Gastroesophageal sphincter (tissue), 4 donors: Measurements from ENCODE around the gene RAB43. TPM values are rescaled to one million over a fixed set of nuclear protein-coding genes. Genes with fewer than 3 reads are reported as not detected.

Experiments
- ATAC-seq: fragments of 150-250 bp; one replicate; pipeline ENCODE4 v1.9.1; 2016; ENCODE audit warnings: mild to moderate bottlenecking, moderate library complexity
- H3K27ac ChIP-seq, 4 donors: fragments of 200-600 bp; sonication (generic) in 3 of 4; 1 replicate in 3 of 4; 2 replicates in 1 of 4; pipeline ENCODE4 v1.5.1; 2016 to 2019
- H3K27me3 ChIP-seq: fragments of 200-600 bp; sonication (generic); one replicate; pipeline ENCODE4 v1.5.1; 2019
- H3K36me3 ChIP-seq, 2 donors: fragments of 200-600 bp; sonication (generic); one replicate each; pipeline ENCODE4 v1.5.1; 2019; ENCODE audit warnings: control low read depth in 1 of 2
- H3K4me1 ChIP-seq, 3 donors: fragments of 200-600 bp; sonication (generic); 1 replicate in 2 of 3; 2 replicates in 1 of 3; pipeline ENCODE4 v1.5.1; 2016 to 2019; ENCODE audit warnings: control low read depth in 2 of 3
- H3K4me3 ChIP-seq, 2 donors: fragments of 200-600 bp; sonication (generic); one replicate each; pipeline ENCODE4 v1.5.1; 2019; ENCODE audit warnings: mild to moderate bottlenecking in 1 of 2, moderate library complexity in 1 of 2
- H3K9me3 ChIP-seq, 3 donors: fragments of 200-600 bp; sonication (generic); one replicate each; pipeline ENCODE4 v1.5.1; 2017 to 2019; ENCODE audit warnings: control low read depth in 2 of 3
- CTCF ChIP-seq, 4 experiments: fragments of 200-600 bp in 2 of 4; fragments of 450-650 bp in 2 of 4; sonication (generic) in 1 of 4; IDR thresholded peaks; one replicate each; pipeline ENCODE4 v1.5.1; 2017 to 2019; ENCODE audit warnings: antibody characterized with exemption in 4 of 4, mild to moderate bottlenecking in 2 of 4, moderate library complexity in 2 of 4
- EP300 ChIP-seq: sonication (generic); formaldehyde crosslinking; IDR thresholded peaks from one replicate; pipeline ENCODE4 v1.6.1; 2017; ENCODE audit warnings: antibody characterized with exemption, mild to moderate bottlenecking
- POLR2A ChIP-seq, 2 donors: fragments of 450-650 bp; IDR thresholded peaks; one replicate each; pipeline ENCODE4 v1.6.1; 2017; ENCODE audit warnings: antibody characterized with exemption in 2 of 2, mild to moderate bottlenecking in 2 of 2, moderate library complexity in 1 of 2
- POLR2AphosphoS5 ChIP-seq: sonication (generic); formaldehyde crosslinking; IDR thresholded peaks from one replicate; pipeline ENCODE4 v1.6.1; 2017; ENCODE audit warnings: antibody characterized with exemption
- WGBS, 2 donors: methylation state at CpG; one replicate each; pipeline ENCODE4 v1.1.5; 2018; ENCODE audit warnings: low coverage in 1 of 2; 5-methylcytosine and 5-hydroxymethylcytosine counted together
- total RNA-seq, 4 donors: library from RNA; depleted of rRNA; stranded (reverse); fragments of >200 nt; gene quantifications; one replicate each; pipeline ENCODE4 v1.1.0, GENCODE V29; 2016

Gene RAB43
- total RNA-seq, 4 donors from 2014 or later, result 10.3 to 17.9 (median 15.7) TPM

GRCh38 chr3:129063091-129063640 lies 58.4 kb downstream of the RAB43 start:
- Histone ChIP-seq H3K36me3 (no peaks in the 10 kb centered on the region), H3K27ac (no peak overlapping the region), H3K27me3 (no peaks in the 10 kb centered on the region), H3K4me3 (no peak overlapping the region), H3K4me1 (peaks cover 0 to 12% (median 0%) of the 10 kb centered on the region in 3 donors), H3K9me3 (no peaks in the 10 kb centered on the region)
- no peak for ATAC-seq
- WGBS, 2 donors, result 91% methylated on average over 8 of the region's 10 CpGs; no CpG with 5 or more reads in 1 of the 2 donors
- TF ChIP-seq POLR2AphosphoS5 (no peak), POLR2A (IDR thresholded peaks at IDR 0.05) (no peak), CTCF (IDR thresholded peaks at IDR 0.05) (no peak), EP300 (no peak)

GRCh38 chr3:129061888-129062834 lies 59.4 kb downstream of the RAB43 start:
- H3K27ac ChIP-seq, result no peak overlapping the region
- no peaks in the 10 kb centered on the region for H3K9me3 ChIP-seq
- H3K4me1 ChIP-seq, result peaks cover 0 to 12% (median 0%) of the 10 kb centered on the region in 3 donors
- no peaks in the 10 kb centered on the region for H3K36me3 ChIP-seq
- H3K27me3 ChIP-seq, result no peaks in the 10 kb centered on the region
- ATAC-seq, result no peak
- H3K4me3 ChIP-seq, result no peak overlapping the region
- 62 to 72% methylated on average over 2 to 4 of the region's 32 CpGs for WGBS, 2 donors
- TF ChIP-seq EP300 (no peak), POLR2AphosphoS5 (no peak), CTCF (IDR thresholded peaks at IDR 0.05) (no peak), POLR2A (IDR thresholded peaks at IDR 0.05) (no peak)

- TF ChIP-seq POLR2A (IDR thresholded peaks at IDR 0.05) (no peak), EP300 (no peak), CTCF (IDR thresholded peaks at IDR 0.05) (no peak), POLR2AphosphoS5 (no peak)
- no peaks in the 10 kb centered on the region for H3K9me3 ChIP-seq
- H3K27me3 ChIP-seq, result no peaks in the 10 kb centered on the region
- H3K4me1 ChIP-seq, result peaks cover 0 to 12% (median 0%) of the 10 kb centered on the region in 3 donors
- no peaks in the 10 kb centered on the region for H3K36me3 ChIP-seq
- H3K27ac ChIP-seq, result no peak overlapping the region
- no peak overlapping the region for H3K4me3 ChIP-seq
- no CpG with 5 or more reads among the region's 19 CpGs for WGBS, 2 donors
- ATAC-seq, result no peak
Measured at GRCh38 chr3:129061023-129061887, 60.3 kb downstream of the RAB43 start.

GRCh38 chr3:129060276-129061022 lies 61.2 kb downstream of the RAB43 start, which contains the start of gene GP9:
TSS of gene GP9 (plus strand) at chr3:129060779. CDS start at chr3:129061740, 961 bp downstream.
- H3K9me3 ChIP-seq, result no peaks in the 10 kb centered on the region
- no peak within 1 kb of the TSS for H3K4me3 ChIP-seq
- peaks cover 0 to 12% (median 0%) of the 10 kb centered on the region in 3 donors for H3K4me1 ChIP-seq
- no peaks in the 10 kb centered on the region for H3K36me3 ChIP-seq
- no peak for ATAC-seq
- H3K27me3 ChIP-seq, result no peaks in the 10 kb centered on the region
- WGBS, 2 donors, result 73 to 88% methylated on average over 1 to 3 of the region's 13 CpGs
- peak within 1 kb of the TSS in 1 of 4 donors; percentile 22 for H3K27ac ChIP-seq
- TF ChIP-seq CTCF (IDR thresholded peaks at IDR 0.05) (no peak), POLR2A (IDR thresholded peaks at IDR 0.05) (no peak), POLR2AphosphoS5 (no peak), EP300 (no peak)
